ENCODE measurements around the gene KLHL25. TPM values are rescaled to one million over a fixed set of nuclear protein-coding genes. Genes with fewer than 3 reads are reported as not detected.

KLHL25 gene
- total and polyA plus RNA-seq, 2 of the 13 experiments (the other 11 are each of a cell fraction or from before 2014, with no cell fraction given), result 3.7 to 8.2 TPM

- TF ChIP-seq, protein P1, sequence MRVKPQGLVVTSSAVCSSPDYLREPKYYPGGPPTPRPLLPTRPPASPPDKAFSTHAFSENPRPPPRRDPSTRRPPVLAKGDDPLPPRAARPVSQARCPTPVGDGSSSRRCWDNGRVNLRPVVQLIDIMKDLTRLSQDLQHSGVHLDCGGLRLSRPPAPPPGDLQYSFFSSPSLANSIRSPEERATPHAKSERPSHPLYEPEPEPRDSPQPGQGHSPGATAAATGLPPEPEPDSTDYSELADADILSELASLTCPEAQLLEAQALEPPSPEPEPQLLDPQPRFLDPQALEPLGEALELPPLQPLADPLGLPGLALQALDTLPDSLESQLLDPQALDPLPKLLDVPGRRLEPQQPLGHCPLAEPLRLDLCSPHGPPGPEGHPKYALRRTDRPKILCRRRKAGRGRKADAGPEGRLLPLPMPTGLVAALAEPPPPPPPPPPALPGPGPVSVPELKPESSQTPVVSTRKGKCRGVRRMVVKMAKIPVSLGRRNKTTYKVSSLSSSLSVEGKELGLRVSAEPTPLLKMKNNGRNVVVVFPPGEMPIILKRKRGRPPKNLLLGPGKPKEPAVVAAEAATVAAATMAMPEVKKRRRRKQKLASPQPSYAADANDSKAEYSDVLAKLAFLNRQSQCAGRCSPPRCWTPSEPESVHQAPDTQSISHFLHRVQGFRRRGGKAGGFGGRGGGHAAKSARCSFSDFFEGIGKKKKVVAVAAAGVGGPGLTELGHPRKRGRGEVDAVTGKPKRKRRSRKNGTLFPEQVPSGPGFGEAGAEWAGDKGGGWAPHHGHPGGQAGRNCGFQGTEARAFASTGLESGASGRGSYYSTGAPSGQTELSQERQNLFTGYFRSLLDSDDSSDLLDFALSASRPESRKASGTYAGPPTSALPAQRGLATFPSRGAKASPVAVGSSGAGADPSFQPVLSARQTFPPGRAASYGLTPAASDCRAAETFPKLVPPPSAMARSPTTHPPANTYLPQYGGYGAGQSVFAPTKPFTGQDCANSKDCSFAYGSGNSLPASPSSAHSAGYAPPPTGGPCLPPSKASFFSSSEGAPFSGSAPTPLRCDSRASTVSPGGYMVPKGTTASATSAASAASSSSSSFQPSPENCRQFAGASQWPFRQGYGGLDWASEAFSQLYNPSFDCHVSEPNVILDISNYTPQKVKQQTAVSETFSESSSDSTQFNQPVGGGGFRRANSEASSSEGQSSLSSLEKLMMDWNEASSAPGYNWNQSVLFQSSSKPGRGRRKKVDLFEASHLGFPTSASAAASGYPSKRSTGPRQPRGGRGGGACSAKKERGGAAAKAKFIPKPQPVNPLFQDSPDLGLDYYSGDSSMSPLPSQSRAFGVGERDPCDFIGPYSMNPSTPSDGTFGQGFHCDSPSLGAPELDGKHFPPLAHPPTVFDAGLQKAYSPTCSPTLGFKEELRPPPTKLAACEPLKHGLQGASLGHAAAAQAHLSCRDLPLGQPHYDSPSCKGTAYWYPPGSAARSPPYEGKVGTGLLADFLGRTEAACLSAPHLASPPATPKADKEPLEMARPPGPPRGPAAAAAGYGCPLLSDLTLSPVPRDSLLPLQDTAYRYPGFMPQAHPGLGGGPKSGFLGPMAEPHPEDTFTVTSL (CRISPR knock-in tag; IDR thresholded peaks at IDR 0.05; ENCODE audit: borderline replicate concordance), result no peak
- TF ChIP-seq HOXA9 (CRISPR knock-in tag; IDR thresholded peaks at IDR 0.05; ENCODE audit: borderline replicate concordance), result no peak
- TF ChIP-seq RFXANK (CRISPR knock-in tag; IDR thresholded peaks at IDR 0.05), result no peak
- no peak for TF ChIP-seq NFATC3 (CRISPR knock-in tag; IDR thresholded peaks at IDR 0.05)
- TF ChIP-seq SAFB2 (CRISPR knock-in tag; IDR thresholded peaks at IDR 0.05; ENCODE audit: borderline replicate concordance, low read depth), result no peak
- no peak for TF ChIP-seq ATF7 (IDR thresholded peaks at IDR 0.05)
- TF ChIP-seq ATF7 (CRISPR knock-in tag; IDR thresholded peaks at IDR 0.05), result no peak
- no peak for TF ChIP-seq CAMTA2 (CRISPR knock-in tag; IDR thresholded peaks at IDR 0.05; ENCODE audit: borderline replicate concordance)
- TF ChIP-seq NKX3-1 (CRISPR knock-in tag; IDR thresholded peaks at IDR 0.05), result no peak
- TF ChIP-seq GZF1 (CRISPR knock-in tag; IDR thresholded peaks at IDR 0.05), result no peak
- TF ChIP-seq ZNF782 (CRISPR knock-in tag; IDR thresholded peaks at IDR 0.05; ENCODE audit: borderline replicate concordance), result no peak
- TF ChIP-seq HNRNPL (IDR thresholded peaks at IDR 0.05; ENCODE audit: low read depth, low read length), result no peak
- no peak for TF ChIP-seq LCORL (IDR thresholded peaks at IDR 0.05)
- TF ChIP-seq LCORL (CRISPR knock-in tag; IDR thresholded peaks at IDR 0.05), result peak; percentile 53; the same call in 1 of the 2 replicates
- TF ChIP-seq, protein P2, sequence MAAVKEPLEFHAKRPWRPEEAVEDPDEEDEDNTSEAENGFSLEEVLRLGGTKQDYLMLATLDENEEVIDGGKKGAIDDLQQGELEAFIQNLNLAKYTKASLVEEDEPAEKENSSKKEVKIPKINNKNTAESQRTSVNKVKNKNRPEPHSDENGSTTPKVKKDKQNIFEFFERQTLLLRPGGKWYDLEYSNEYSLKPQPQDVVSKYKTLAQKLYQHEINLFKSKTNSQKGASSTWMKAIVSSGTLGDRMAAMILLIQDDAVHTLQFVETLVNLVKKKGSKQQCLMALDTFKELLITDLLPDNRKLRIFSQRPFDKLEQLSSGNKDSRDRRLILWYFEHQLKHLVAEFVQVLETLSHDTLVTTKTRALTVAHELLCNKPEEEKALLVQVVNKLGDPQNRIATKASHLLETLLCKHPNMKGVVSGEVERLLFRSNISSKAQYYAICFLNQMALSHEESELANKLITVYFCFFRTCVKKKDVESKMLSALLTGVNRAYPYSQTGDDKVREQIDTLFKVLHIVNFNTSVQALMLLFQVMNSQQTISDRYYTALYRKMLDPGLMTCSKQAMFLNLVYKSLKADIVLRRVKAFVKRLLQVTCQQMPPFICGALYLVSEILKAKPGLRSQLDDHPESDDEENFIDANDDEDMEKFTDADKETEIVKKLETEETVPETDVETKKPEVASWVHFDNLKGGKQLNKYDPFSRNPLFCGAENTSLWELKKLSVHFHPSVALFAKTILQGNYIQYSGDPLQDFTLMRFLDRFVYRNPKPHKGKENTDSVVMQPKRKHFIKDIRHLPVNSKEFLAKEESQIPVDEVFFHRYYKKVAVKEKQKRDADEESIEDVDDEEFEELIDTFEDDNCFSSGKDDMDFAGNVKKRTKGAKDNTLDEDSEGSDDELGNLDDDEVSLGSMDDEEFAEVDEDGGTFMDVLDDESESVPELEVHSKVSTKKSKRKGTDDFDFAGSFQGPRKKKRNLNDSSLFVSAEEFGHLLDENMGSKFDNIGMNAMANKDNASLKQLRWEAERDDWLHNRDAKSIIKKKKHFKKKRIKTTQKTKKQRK (IDR thresholded peaks at IDR 0.05; ENCODE audit: low read length), result no peak
- TF ChIP-seq, protein P3, sequence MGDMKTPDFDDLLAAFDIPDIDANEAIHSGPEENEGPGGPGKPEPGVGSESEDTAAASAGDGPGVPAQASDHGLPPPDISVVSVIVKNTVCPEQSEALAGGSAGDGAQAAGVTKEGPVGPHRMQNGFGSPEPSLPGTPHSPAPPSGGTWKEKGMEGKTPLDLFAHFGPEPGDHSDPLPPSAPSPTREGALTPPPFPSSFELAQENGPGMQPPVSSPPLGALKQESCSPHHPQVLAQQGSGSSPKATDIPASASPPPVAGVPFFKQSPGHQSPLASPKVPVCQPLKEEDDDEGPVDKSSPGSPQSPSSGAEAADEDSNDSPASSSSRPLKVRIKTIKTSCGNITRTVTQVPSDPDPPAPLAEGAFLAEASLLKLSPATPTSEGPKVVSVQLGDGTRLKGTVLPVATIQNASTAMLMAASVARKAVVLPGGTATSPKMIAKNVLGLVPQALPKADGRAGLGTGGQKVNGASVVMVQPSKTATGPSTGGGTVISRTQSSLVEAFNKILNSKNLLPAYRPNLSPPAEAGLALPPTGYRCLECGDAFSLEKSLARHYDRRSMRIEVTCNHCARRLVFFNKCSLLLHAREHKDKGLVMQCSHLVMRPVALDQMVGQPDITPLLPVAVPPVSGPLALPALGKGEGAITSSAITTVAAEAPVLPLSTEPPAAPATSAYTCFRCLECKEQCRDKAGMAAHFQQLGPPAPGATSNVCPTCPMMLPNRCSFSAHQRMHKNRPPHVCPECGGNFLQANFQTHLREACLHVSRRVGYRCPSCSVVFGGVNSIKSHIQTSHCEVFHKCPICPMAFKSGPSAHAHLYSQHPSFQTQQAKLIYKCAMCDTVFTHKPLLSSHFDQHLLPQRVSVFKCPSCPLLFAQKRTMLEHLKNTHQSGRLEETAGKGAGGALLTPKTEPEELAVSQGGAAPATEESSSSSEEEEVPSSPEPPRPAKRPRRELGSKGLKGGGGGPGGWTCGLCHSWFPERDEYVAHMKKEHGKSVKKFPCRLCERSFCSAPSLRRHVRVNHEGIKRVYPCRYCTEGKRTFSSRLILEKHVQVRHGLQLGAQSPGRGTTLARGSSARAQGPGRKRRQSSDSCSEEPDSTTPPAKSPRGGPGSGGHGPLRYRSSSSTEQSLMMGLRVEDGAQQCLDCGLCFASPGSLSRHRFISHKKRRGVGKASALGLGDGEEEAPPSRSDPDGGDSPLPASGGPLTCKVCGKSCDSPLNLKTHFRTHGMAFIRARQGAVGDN (CRISPR knock-in tag; IDR thresholded peaks at IDR 0.05), result peak; percentile 44
Measured at GRCh38 chr15:85785887-85786780, 8.6 kb downstream of the KLHL25 start (continued).

Measured in HepG2 (cell line).